HG03442 (cell line): ENCODE data around the gene REV3L.
"Not testable (repeated sequence)": the region's sequence is repeated elsewhere in the genome, so short reads cannot be mapped to it uniquely, and the experiment has no call there.

Experiments
- ATAC-seq: cut with Tn5 transposase; IDR thresholded peaks from one replicate; pipeline ENCODE4 v1.9.1; 2021; ENCODE audit warnings: mild to moderate bottlenecking, moderate library complexity; ENCODE audit not compliant: unreplicated experiment

The REV3L gene

DNA sequence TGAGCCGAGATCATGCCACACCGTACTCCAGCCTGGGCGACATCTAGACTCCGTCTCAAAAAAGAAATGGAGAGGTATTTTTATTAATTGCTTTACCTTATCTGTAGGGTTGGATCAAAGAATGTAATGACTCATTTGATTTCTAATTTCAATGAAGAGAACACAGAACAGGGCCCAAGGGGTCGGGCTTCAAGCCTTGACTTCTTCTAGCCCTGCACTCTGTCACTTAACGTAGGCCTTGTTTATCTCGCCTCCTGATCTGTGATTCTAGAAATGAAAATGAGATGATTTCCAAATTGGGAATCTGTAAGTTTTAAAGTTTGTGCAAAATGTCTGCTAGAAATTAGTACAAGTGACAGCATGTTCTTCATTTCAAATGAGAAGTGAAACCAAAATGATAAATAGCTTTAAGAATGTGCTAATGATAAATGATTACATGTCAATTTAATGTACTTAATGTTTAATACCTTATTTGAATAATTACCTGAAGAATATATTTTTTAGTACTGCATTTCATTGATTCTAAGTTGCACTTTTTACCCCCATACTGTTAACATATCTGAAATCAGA is 215.2 kb downstream of the REV3L start:
- ATAC-seq, result no peak

DNA sequence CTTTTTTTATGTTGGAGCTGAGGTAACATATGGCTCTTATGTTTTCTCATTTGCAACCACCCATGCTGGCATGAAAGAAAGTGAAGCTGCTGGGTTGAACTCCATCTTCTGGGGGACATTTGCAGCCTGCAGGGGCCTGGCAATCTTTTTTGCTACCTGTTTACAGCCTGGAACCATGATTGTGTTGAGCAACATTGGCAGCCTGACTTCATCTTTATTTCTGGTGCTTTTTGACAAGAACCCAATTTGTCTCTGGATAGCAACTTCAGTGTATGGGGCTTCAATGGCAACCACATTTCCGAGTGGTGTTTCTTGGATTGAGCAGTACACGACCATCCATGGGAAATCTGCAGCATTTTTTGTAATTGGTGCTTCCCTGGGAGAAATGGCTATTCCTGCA is 216.7 kb downstream of the REV3L start:
- no peak for ATAC-seq

DNA sequence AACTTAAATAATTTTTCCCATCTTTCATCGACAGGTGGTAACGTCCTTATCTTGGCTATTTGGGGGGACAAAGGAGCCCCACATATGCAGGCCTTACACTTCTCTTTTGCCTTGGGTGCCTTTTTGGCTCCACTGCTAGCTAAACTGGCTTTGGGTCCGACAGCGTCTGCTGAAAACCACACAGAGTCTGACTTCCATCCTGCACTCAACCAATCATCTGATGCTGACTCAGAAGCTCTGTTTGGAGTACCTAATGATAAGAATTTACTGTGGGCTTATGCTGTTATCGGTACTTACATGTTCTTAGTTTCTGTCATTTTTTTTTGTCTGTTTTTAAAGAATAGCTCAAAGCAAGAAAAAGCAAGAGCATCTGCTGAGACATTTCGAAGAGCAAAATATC is 217.2 kb downstream of the REV3L start:
- no peak for ATAC-seq

DNA sequence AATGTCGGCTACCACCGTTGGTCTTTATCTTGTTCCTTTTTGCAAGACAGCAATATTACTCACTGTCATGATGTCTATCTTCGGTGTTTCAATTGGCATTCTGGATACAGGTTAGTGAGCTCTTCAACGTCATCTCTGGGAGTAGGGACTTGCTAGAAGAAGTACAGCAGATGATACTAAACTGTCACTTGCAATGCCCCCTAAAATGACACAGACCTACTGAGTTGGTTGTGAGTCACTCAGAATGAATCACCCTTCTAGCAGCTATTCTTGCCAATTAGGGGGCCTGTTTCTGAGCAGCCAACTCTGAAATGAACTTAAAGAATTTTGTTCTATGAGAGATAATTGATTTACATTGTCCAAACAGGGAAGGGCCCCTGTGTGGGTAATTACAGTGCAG is 219.2 kb downstream of the REV3L start:
- no peak for ATAC-seq

DNA sequence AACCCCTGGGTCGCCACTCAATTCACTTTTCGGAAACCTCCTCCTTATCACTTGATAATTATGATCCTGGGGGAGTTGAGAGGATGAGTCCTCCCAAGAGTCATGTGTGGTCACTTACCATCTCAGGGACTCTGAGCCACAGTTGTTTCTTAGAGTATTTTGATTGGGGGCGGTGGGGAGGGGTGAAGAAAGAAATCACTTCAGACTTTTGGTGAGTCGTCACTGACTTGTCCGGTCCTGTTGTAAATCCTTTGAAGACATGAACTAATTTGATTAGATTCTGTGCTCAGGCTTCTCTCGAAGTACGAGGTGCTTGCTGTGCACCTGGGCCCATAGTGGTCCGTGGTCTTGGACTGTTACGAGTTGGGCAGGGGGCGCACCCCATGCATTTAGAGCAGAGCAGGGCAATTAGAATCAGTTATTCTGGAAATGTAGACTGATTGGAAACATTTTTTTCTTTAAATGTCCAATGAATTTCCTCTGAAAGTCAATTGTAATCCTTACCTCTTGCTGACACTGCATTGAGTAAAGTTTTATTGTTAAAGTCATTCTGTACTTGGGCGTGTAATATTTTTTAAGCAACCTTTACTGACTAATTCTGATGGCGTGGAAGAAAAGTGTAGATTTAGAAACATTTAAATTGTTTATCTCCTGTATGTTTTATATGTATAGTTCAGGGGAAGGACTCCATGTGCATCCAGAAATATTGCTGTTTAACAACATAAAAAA is 222.3 kb downstream of the REV3L start:
- no peak for ATAC-seq

DNA sequence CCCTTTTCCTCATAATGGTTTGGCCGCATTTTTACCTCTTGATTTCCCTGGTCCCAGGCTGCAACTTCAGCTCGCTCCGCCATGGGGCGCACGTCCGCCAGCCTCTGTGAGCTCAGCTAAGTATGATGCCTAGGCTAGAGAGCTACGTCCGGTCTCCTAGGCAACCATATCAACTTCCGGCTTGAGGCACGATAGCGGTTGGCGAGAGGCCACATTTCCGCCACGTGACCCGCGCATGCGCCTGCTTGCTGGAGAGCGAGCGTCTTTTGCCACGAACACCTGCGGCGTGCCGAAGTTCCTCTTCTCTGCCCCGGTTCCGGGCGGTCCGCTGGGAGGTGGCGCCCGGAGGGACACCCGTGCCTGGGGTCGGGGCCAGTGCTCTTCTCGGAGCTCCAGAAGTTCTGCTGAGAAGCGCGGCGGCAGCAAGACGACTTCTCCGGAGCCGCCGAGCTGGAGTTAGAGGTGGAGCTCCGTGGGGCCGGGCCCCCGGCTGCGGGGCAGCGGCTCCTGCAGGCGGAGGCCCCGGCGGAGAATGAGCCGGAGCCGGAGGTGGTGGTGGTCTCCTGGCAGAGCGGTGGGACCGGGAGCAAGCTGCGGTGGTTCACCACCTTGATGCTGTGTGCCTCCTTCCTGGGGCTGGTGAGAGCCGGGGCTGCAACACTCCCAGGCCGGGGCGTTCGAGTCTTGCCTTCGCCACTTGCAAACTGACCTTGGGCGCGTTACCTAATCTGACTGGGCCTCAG is 223.8 kb downstream of the REV3L start:
- ATAC-seq, result peak; percentile 98

DNA sequence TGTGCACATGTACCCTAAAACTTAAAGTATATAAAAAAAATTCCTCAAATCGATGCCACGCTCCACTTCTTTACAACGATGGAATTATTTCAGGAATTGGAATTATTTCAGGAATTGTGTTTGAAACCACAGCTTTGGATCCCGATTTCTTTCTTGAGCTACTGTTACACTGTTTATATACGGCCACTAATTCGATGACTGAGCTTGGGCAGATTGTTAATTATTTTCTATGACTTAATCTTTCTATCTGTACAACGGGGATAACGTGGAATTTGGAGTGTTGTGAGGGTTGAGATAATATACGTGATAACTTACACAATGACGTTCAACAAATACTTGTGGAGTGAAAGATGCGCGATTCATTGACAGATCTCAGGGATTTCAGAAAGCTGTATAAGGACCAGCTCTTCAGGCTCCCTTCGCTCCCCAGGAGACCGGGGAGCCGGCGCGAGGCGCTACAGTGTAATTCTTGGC is 224.4 kb downstream of the REV3L start:
- ATAC-seq, result no peak

DNA sequence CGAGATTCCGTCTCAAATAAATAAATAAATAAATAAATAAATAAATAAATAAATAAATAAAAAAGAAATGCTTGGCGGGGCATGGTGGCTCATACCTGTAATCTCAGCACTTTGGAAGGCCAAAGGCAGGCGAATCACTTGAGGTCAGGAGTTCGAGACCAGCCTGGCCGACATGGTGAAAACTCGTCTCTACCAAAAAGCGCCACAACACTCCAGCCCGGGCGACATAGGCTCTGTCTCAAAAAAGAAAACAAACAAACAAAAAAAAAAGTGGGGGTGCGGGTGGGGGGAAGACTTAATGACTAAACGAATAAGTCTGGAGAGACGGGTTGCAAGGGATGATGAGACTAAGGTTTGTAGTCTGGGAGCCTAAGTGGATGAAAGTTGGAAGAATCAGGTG is 225.0 kb downstream of the REV3L start:
- no peak for ATAC-seq

DNA sequence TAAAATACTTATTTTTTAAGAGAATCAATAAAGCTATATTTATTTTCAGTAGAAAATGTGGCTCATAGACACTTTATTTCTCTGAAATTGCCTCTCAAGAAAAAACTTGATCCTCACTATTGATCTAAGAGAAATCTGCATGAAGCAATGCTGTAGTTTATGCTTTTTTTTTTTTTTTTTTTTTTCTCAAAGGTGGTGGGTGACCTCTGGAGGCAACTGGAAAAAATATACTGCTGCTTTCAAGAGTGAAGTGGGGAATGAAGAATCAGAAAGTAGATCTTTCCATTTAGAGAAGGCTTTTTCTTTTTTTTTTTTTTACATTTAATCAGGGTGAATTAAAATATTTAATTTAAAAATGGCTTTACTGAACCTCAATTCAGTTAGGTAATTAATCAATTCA is 226.4 kb downstream of the REV3L start:
- no peak for ATAC-seq

DNA sequence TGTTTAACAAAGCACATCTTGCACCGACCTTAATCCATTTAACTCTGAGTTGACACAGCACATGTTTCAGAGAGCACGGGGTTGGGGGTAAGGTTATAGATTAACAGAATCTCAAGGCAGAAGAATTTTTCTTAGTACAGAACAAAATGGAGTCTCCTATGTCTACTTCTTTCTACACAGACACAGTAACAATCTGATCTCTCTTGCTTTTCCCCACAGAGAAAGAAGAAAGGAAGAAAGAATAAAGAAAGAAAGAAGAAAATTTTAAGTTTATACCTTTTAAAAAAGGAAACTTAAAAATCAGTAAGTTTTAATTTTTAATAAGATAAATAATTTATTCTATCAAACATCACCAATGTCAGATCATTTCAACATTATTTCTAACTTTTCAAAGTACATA is 227.2 kb downstream of the REV3L start:
- not testable (repeated sequence) for ATAC-seq

DNA sequence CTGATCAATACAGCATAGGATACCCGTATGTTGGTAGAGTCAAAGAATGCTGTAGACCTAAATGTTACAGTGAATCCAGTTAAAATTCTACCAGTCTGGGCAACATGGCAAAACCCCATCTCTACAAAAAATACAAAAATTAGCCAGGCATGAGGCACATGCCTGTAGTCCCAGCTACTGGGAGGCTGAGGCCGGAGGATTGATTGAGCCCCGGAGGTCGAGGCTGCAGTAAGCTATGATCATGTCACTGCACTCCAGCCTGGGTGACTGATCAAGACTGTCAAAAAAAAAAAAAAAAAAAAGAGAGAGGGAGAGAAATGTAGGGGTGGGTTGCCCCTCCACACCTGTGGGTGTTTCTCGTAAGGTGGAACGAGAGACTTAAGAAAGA is 228.2 kb downstream of the REV3L start:
- ATAC-seq, result no peak

DNA sequence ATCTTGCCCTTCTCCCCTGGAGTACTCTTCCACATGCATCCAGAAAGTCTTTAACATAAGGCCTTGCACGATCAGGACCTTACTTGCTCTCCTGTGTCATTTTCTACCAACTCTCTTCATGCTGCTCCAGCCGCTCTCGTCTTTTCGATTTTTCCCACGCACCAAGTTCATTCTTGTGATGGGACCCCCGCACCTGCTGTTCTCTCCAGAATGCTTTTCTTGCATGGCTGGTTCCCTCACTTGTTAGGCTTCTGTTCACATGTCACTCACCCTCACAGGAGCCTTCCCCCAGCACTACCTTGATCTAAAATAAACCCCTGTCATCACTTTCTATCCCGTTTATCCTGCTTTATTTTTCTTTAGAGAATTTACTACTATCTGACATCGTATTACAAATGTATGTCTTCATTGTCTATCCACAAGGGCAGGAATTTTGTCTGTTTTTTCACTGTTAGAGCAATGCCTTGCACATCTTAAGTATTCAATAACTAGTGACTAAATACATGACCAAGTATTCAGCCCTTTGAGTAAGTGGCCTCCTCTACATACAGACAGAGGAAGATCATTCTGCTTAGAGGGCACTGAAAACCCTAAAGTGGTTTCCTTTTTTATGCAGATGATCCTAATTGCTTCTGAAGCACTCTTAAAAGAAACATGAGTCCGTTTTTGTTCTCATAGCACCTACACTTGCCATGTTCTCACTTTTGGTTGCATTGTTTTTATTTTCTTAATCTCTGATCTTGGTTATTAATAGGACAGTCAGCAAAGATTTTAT is 228.8 kb downstream of the REV3L start:
- ATAC-seq, result no peak

DNA sequence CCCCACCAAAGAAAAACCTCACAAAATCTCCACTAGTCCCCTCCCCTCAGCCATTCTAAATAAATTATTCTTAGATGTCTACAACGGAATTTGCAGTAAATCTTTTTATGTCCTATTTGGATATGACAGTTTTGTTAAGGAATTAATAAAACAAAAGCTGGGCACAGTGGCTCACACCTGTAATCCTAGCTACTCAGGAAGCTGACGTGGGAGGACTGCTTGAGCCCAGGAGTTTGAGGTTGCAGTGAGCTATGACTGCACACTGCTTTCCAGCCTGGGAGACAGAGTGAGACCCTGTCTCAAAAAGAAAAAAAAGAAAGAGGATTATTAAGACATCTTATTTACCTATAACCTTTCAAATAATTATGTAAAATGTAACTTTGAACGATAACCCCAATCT is 230.3 kb downstream of the REV3L start:
- ATAC-seq, result no peak

DNA sequence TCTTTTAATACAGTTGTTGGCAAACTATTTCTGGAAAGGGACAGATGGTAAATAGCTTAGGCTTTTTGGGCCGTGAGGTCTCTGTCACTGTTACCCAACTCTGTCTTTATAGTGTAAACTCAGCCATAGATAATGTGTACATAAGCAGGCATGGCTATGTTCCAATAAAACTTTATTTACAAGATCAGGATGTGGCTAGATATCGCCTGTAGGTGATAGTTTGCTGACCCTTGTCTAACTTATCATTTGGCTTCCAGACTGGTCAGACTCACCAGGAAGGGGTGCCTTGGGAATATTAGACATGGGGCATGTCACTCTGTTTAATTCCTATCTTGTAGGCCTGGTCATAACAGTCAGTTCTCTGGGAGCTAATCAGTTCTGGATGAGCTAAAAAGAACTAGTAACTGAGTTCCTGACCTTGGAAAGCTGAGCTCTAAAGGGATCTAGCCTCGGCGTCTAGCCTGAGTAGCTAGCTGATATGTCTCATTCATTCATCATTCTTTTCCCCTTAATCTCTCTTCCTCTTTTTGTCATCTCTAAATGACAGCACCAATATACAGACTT is 232.1 kb downstream of the REV3L start:
- no peak for ATAC-seq
